Lower leg skin (tissue), 3 donors: ENCODE data around the gene RNF121.

Source experiments
- POLR2A ChIP-seq, 2 donors: fragments of 450-650 bp; IDR thresholded peaks; one replicate each; pipeline ENCODE4 v1.6.1; 2016 to 2017; ENCODE audit warnings: antibody characterized with exemption in 2 of 2, mild to moderate bottlenecking in 1 of 2, moderate library complexity in 1 of 2
- TF ChIP-seq, protein P1 (sequence below), 3 donors: fragments of 450-650 bp; IDR thresholded peaks; one replicate each; pipeline ENCODE4 v1.5.1; 2016; ENCODE audit warnings: antibody characterized with exemption in 3 of 3, mild to moderate bottlenecking in 3 of 3, moderate library complexity in 2 of 3

GRCh38 chr11:71927820-71928736 lies 768 bp upstream of the RNF121 start, which contains the start of gene XNDC1N:
- TF ChIP-seq, protein P1, sequence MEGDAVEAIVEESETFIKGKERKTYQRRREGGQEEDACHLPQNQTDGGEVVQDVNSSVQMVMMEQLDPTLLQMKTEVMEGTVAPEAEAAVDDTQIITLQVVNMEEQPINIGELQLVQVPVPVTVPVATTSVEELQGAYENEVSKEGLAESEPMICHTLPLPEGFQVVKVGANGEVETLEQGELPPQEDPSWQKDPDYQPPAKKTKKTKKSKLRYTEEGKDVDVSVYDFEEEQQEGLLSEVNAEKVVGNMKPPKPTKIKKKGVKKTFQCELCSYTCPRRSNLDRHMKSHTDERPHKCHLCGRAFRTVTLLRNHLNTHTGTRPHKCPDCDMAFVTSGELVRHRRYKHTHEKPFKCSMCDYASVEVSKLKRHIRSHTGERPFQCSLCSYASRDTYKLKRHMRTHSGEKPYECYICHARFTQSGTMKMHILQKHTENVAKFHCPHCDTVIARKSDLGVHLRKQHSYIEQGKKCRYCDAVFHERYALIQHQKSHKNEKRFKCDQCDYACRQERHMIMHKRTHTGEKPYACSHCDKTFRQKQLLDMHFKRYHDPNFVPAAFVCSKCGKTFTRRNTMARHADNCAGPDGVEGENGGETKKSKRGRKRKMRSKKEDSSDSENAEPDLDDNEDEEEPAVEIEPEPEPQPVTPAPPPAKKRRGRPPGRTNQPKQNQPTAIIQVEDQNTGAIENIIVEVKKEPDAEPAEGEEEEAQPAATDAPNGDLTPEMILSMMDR (IDR thresholded peaks at IDR 0.05), result no peak
- TF ChIP-seq POLR2A (IDR thresholded peaks at IDR 0.05), result no peak
